ENCODE results near the gene MGAT4D. TPM values are rescaled to one million over a fixed set of nuclear protein-coding genes. Genes with fewer than 3 reads are reported as not detected.

MGAT4D gene
- total RNA-seq, 4 donors from 2014 or later = not detected

- Histone ChIP-seq H3K4me3 (no peak overlapping the region), H3K4me1 (no peaks in the 10 kb centered on the region), H3K36me3 (no peaks in the 10 kb centered on the region), H3K9me3 (no peaks in the 10 kb centered on the region), H3K27me3 (no peaks in the 10 kb centered on the region), H3K27ac (no peak overlapping the region)
- no peak for ATAC-seq
- WGBS, 2 donors (ENCODE audit: low coverage in 1 of 2) = 74 to 90% methylated on average over 1 to 2 of the region's 2 CpGs
- no peak for TF ChIP-seq POLR2AphosphoS5 (IDR thresholded peaks at IDR 0.05)
- TF ChIP-seq CTCF (IDR thresholded peaks at IDR 0.05) = no peak
- TF ChIP-seq POLR2A (IDR thresholded peaks at IDR 0.05) = no peak
- TF ChIP-seq EP300 (IDR thresholded peaks at IDR 0.05) = no peak
These were observed 98.0 kb downstream of the MGAT4D start for GRCh38 chr4:140400111-140400510.

- Histone ChIP-seq H3K36me3 (no peaks in the 10 kb centered on the region), H3K4me1 (no peaks in the 10 kb centered on the region), H3K9me3 (no peaks in the 10 kb centered on the region), H3K27ac (no peak overlapping the region), H3K4me3 (no peak overlapping the region), H3K27me3 (no peaks in the 10 kb centered on the region)
- TF ChIP-seq EP300 (IDR thresholded peaks at IDR 0.05) (no peak), POLR2A (IDR thresholded peaks at IDR 0.05) (no peak), CTCF (IDR thresholded peaks at IDR 0.05) (no peak), POLR2AphosphoS5 (IDR thresholded peaks at IDR 0.05) (no peak)
- WGBS, 2 donors (ENCODE audit: low coverage in 1 of 2) = 65 to 76% methylated on average over 5 of the region's 5 CpGs
- ATAC-seq = no peak
These were observed 102.4 kb downstream of the MGAT4D start for GRCh38 chr4:140395668-140396067.

Other genes with a start within 250 kb of the MGAT4D start
- gene SCOC, start 124.6 kb downstream of the MGAT4D start, total RNA-seq = 10 to 100 TPM; 43.7 to 93.0 (median 68.2) TPM
- 1 to 10 TPM; 2.9 to 4.4 (median 3.9) TPM for gene CLGN, start 70.6 kb downstream of the MGAT4D start, total RNA-seq
- 10 to 100 TPM; 14.1 to 25.2 (median 20.2) TPM for gene ELMOD2, start 25.9 kb upstream of the MGAT4D start, total RNA-seq
- not detected for gene UCP1, start 70.7 kb upstream of the MGAT4D start, total RNA-seq

Data from gastroesophageal sphincter (tissue), 4 donors.